Inferior parietal cortex (tissue), 1 donor: ENCODE results near the gene LAMA2.

Source experiments
- DNase-seq: peaks from one replicate; pipeline ENCODE4 v3.0.0-alpha.2; 2016; ENCODE audit errors: extremely low spot score

The LAMA2 gene

DNA sequence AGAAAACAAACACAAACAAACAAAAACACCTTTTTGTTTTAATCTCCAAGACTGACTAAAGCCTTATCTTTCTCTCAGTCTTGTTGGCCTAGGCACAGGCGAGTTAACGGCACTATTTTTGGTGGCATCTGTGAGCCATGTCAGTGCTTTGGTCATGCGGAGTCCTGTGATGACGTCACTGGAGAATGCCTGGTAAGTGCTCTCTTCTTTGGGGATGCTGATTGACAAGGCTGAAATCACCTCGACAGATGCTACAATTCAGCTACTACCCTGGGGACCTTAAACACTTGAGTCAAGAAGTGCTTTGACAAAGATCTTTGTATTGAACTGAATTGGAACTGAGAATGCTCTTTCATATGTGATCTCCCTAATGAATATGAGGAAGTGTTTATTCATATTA, 384.1 kb downstream of the LAMA2 start:
- DNase-seq = no peak

DNA sequence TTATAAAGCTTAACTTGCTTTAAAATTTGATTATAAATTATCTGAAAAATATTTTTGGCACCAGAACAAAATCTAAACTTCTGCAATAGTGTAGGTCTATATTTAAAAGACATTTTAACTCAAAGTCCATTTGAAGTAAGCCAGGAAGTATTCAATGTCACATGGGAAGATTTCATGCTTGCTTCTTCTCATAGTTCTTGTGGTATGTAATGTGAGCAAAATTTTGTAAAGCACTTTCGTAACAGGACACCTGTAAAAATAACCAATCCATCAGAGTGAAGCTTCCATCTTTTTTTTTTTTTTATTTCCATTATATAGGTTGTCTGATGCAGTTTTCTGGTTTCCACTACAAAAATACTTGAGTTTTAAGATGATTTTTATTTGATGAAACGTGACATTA, 386.1 kb downstream of the LAMA2 start:
- DNase-seq = no peak

DNA sequence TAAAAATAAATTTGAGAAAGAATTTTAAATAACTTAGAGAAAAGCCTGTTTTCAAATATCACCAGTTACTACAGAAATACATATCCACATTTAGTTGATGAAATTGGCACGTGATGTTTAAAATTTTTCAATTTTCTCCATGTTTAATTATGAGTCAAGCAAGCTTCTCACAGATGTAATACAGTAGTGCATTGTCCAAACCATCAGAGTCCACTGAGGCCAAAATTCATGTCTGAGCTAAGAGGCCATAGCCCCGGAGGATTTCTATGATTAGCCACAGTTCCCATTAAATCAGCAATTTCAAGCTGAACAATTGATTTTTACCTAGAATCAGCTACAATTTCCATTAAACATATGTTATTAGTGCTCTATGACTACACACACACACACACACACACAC, 387.0 kb downstream of the LAMA2 start:
- no peak for DNase-seq

DNA sequence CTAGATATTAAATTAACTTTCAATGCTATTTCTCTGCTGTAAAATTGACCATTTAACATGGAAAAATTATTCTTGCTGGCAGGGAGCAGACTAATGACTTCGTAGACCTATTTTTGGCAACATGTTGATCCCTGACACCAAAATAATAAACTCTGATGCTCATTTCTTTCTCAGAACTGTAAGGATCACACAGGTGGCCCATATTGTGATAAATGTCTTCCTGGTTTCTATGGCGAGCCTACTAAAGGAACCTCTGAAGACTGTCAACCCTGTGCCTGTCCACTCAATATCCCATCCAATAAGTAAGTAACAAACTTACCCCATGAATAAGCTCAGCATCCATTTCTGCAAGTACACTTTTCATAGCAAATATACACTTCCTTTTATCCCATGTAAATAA, 387.5 kb downstream of the LAMA2 start:
- no peak for DNase-seq

DNA sequence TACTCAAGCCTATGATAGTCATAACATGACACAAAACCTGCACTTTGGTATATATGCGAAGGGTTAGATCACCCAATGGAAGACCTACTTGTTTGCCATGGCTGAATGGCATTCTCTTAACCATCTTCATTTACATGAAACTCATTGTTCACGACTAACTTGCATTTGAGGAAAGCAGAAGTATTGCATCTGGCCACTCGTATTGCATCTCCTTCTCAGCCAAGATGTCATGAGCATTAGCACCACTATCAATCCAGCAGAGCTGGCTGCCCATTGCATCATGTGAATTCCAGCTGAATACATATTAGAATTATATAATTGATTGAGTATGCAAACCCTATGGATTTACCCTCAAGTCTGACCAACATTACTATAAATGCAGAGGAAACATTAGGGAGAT, 390.2 kb downstream of the LAMA2 start:
- no peak for DNase-seq

DNA sequence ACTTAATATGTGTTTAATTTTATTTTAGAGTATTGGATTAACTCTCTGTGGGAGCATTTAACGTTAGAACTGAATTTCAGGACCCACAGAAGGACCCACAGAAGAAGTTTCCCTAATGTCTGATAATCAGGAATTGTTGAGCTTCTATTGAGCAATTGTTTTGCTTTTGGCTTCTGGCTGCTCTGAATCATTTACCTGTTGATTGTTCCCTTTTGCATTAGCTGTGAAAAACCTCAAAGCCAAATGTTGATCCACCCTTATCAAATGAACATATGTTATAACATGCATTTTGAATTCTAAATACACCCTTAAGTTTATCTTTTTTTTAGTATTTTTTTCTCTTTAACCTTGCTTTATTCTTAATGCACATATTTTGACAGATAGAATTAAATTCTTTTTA, 393.5 kb downstream of the LAMA2 start:
- DNase-seq = no peak

DNA sequence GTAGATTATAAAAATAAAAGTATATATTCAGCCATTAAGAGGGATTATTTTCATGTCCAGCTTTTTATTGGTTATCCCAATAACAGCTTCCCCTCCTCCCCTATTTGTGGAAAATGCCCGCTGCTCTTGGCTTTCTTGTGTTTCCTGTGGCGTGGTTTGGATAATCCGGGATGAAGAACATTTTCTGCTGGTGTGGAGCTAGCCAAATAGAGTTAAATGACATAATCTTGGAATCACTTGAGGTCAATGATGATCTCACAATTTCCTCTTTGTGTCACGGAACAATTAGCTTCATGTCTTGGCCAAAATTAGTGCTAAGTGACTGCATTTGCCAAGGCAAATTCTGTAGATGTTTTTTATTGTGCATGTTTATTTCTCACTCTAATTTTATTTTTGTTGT, 394.0 kb downstream of the LAMA2 start:
- no peak for DNase-seq

DNA sequence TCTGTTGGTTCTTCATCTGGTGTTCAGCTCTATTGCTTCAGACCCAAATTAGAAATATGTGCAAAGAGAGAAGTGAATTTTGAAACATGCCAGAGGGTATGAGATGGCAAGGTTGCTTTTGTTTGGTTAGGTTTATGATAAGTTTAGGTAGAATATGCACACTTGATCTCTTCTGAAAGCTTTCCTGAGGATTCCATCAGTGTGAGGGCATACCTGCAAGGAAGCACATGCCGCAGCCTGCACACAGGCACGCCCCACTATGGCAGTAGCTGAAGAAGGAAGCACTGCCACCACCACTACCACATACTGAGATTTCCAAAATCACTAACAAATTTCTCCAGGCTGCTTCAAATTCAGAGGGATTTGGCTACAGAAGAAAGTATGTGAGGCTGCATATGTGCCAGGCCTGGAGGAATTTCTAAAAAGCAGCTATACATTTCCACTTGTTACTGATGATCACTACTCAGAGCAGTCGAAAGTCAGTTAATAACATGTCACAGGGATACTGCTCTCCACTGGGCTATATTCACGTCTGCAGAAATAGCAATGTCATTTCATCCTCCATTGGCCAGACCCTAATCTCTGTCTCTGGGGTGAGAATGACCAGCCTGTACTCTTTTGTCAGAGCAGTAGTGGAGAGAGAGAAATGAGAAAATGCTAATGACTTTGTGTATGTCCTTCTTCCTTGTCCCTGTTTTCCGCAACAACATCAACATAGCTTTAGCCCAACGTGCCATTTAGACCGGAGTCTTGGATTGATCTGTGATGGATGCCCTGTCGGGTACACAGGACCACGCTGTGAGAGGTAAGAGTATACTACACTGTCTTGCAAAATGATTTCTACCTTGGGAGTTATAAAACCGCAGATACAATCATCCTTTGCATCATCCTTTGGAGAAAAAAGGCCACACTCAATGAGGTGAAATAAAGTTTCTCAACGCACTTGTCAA, 396.7 kb downstream of the LAMA2 start:
- no peak for DNase-seq

DNA sequence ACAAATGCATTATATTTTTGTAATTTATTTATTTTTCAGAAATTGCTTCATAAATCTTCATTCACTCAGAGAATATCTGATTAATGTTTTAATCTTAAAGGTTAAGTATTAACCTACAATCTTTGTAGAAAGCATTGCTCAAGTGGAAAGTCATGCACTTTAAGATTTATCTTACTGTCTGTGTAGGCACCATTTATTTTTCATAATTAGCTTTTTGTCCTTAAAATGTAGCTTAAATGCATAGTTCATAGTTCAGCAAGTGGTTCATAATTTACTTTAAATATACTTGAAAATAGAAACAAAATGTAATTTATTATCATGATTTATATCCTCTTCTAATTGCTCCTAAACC, 397.3 kb downstream of the LAMA2 start:
- DNase-seq = no peak

DNA sequence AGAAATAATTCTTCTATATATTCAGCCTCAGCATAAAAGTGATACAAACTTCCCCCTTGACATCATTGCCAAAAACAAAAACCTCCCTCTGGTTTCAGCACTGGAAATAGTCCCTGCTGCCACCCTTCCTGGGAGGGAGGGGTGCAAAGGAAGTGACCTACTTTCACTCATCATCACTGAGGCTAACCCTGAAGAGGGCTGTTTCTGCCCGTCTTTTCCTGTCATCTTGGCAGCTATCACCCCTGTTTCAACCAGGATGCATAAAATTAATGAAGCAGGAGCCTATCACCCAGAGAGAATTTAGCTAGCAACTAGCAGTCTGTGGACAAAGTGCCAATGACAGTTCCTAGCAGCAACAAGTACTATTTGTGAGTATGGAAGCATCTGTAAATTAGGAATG, 397.8 kb downstream of the LAMA2 start:
- no peak for DNase-seq

DNA sequence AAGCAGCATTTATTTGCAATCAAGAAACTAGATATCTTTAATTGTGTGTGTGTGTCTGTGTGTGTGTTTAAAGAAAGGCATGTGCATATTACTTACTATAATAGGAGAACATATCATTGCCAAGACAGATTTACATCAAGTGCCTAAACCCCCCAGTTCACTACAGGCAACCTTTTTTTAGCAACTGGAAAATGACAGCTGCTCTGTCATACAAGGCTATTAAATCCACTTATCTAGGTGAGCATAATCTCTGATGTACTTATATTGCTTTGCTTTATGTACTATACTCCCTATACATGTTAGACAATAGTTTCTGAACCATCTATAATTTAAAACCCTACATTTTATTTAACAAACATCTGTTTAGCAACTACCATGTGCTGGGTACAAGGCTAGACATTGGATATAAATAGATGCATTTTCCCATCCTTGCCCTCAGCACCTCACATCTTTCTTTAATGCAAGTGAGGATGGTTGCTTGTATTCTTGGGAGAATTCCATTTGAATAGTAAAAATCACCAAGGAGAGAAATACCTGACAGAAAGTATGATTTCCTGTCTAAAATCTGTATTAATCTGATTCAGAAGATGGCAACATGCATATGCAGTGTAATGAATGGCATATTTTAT, 398.3 kb downstream of the LAMA2 start:
- no peak for DNase-seq

DNA sequence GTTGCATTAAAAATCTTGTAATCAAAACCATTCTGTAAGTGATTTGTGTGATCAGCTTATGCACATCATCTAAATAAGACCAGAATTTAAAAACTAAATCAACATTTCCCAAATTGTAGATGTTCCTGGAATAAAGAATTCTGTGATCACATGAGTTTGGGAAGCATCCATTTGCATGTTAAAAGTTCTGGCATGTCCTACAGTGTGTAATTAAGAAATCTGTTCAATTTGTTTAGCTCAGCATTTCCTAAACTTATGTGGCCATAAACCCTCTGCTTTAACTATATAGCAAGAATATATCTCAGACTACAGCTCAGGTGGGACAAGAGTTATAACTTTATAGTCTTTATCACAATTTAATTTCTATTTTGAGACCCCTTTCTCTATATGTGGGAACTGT, 399.1 kb downstream of the LAMA2 start:
- no peak for DNase-seq

DNA sequence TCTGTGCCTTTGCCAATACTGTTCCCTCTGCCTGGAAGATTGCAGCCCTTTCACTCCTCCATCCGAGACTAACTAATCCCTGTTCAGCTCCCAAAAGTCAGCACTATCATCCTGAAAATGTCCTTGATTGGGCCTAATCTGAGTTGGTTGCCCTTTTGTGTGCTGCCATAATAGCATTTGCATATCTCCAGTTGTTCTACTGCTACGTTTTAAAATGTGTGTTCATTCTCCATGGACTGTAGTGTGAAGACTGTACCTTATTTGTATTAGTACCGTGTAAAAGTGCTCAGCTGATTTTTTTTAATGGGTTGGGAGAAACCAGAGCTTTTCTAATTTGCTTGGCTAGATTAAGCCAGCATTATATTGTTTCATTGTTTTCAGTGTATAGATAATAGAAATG, 401.3 kb downstream of the LAMA2 start:
- DNase-seq = no peak

DNA sequence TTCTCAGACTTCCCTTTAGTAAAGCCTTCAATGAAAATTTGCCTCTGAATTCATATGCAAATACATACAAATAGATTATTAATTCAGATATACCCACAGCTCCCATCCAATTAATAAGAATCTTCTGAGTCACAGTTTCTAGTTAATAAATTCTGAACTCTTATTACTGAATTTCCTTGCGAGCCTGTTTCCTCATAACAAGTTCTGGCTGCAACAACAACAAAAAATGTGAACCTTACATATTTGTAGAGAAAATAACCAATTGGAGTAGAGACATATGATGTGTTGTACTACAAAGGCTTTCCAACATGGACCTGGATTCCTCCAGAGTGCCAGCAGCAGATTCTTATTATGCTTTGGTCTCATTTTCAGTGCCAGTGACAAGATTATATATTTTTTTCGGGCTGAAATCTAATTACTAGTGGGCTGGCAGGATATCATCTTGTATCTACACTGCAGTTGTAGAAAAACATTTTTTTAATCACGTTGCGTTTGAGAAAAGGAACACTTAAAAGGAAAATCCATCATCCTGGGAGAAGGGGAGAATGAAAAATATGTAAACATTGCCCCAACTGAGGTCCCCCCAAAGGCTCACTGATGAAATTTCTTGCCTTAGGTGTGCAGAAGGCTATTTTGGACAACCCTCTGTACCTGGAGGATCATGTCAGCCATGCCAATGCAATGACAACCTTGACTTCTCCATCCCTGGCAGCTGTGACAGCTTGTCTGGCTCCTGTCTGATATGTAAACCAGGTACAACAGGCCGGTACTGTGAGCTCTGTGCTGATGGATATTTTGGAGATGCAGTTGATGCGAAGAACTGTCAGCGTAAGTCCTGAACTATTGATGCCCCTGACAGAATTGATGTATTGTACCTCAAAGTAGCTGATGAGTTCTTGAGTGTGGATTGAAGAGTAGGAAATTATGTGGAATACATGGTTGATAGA, 404.6 kb downstream of the LAMA2 start:
- DNase-seq = no peak

DNA sequence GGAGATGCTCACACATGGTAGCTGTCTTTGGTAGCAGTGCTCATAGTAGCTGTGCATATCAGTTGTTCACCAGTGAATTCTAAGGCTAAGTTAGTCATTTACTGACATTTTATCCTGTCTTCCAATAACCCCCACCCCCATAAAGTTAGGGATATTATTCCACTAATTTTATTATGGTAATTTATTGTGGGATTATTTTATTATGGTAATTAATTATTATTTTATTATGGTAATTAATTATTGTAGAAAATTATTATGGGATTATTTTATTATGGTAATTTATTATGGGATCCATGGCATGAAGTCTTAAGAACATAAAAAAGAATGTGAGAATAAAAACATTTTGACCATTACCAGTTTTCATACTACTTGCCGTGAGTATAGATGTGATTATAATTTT, 406.5 kb downstream of the LAMA2 start:
- DNase-seq = no peak

DNA sequence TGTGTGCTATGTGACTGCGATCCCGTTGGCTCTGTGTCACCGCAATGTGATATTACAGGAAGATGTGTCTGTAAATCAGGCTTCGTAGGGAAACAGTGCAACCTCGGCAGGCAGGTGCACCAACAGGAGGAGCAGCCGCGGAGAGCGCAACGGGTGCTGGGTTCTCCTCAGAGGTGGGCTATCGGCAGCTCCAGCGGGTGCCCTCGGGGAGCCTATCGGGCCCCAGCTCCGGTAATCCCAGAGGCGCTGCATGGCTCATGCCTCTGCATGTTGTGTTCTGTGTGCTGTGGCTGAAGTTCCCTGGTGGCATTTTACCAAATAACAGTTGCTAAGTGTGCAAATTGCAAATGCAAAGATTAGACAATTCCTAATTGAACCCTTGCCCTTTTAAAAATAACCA, 409.9 kb downstream of the LAMA2 start:
- no peak for DNase-seq

DNA sequence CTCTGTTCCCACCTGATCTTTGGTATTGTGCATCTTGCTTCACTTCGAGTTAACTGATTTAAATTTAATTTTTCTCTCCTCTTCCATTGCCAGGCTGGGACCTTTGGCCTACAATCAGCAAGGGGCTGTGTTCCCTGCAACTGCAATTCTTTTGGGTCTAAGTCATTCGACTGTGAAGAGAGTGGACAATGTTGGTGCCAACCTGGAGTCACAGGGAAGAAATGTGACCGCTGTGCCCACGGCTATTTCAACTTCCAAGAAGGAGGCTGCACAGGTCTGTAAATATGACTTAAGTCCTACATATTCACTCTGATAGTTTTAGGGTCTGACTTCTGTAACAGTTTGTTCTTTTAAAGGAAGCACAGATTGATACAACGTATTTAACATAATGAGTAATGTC, 414.7 kb downstream of the LAMA2 start:
- no peak for DNase-seq

DNA sequence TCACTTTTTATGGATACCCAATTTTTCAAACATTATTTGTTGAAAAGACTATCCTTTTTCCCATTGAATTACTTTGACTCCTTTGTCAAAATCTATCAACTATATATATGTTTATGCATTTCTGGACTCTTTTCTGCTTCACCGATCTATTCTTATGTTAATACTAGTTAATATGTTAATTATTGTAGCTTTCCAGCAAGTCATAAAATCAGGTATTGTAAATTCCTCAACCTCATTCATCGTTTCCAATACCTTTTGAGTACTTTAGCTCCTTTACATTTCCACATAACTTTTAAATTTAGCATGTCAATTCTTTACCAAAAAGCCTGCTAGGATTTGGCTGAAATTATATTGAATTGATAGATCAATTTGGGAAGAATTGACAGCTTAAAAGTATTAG, 419.7 kb downstream of the LAMA2 start:
- no peak for DNase-seq

DNA sequence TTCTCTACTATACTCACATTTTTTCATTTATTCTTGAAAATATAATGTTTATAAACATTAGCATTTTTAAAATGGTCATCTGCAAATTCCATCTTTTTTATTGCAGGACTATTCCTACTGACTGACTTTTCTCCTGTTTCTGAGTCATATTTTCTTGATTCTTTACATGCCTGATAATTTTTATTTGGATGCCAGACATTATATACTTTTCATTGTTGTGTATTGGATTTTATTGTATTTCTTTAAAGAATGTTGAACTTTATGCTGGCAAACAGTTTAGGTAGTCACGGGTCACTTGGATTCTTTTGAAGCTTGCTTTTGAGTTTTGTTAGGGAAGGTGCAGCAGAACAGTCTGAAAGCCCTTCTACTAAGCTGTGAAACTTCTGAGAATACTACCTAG, 423.9 kb downstream of the LAMA2 start:
- DNase-seq = no peak

DNA sequence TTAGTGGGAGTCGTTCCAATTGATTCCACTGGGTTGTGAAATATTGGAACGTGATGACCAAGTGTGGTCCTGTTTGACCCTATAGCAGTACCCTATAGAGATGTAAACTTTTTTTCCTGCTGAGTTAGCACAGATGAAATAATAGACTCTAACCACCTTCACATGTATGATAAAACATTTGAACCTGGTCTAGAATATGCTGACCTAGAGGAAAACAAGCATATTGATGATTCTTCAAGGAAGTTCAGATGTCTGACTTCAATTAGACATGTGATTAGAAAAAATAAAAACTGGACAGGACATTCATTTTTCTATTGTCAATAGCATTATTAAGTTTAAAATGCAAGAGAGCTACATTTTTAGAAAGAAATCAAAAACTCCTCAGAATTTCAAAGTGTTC, 424.9 kb downstream of the LAMA2 start:
- DNase-seq = no peak

DNA sequence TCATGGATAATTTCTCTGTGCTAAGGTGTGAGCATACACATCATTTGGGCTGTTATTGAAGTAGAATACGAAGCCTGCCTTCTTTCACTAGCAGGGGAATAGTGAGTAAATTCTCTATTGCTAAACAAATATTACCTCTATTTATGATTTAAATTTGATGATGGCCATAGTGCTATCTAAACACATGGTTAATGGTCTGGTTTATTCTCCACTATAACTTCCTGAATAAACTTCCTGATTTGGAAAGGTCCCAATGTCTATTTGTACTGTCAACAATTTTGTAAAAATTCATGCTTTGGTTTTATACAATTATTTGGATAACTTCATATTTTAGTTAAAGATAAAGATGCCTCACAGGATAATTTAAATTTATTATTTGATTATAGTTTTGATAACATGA, 426.2 kb downstream of the LAMA2 start:
- no peak for DNase-seq

DNA sequence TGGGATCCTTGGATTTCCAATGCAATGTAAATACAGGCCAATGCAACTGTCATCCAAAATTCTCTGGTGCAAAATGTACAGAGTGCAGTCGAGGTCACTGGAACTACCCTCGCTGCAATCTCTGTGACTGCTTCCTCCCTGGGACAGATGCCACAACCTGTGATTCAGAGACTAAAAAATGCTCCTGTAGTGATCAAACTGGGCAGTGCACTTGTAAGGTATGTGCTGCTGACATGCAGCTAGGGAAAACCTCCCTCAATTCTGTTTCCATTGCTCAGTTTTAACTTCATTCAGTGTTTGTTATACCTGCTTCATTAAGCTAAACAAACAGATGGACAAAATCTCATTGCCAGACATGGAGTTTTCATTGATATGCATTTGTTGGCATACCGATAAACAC, 429.9 kb downstream of the LAMA2 start:
- DNase-seq = no peak
